ENCODE measurements around the gene CPPED1. TPM values are rescaled to one million over a fixed set of nuclear protein-coding genes. Genes with fewer than 3 reads are reported as not detected.

Gene CPPED1
- total RNA-seq, 1 donor from 2014 or later = 20.1 TPM

DNA sequence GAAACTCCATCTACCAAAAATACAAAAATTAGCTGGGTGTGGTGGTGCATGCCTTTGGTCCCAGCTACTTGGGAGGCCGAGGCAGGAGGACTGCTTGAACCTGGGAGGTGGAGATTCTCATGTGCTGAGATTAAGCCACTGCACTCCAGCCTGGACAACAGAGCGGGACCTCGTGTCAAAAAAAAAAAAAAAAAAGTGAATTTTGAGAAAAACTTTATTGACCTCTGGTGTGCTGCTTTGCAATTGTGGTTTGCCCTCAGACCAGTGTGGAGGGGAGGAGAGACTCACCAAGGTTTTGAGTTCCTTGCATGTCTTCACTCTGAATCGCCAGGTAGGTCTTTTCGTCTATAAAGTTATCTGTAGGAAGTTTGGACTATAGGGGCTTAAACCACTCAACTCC lies 145.2 kb downstream of the CPPED1 start:
- no peaks in the 10 kb centered on the region for H3K36me3 ChIP-seq
- no peaks in the 10 kb centered on the region for H3K4me1 ChIP-seq
- no peak overlapping the region for H3K27ac ChIP-seq
- no peak for DNase-seq
- no peaks in the 10 kb centered on the region for H3K9me3 ChIP-seq
- H3K4me3 ChIP-seq = no peak overlapping the region
- intact Hi-C loops (cut with DNase I) = no loop called here
- TF ChIP-seq, protein P1, sequence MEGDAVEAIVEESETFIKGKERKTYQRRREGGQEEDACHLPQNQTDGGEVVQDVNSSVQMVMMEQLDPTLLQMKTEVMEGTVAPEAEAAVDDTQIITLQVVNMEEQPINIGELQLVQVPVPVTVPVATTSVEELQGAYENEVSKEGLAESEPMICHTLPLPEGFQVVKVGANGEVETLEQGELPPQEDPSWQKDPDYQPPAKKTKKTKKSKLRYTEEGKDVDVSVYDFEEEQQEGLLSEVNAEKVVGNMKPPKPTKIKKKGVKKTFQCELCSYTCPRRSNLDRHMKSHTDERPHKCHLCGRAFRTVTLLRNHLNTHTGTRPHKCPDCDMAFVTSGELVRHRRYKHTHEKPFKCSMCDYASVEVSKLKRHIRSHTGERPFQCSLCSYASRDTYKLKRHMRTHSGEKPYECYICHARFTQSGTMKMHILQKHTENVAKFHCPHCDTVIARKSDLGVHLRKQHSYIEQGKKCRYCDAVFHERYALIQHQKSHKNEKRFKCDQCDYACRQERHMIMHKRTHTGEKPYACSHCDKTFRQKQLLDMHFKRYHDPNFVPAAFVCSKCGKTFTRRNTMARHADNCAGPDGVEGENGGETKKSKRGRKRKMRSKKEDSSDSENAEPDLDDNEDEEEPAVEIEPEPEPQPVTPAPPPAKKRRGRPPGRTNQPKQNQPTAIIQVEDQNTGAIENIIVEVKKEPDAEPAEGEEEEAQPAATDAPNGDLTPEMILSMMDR (IDR thresholded peaks at IDR 0.05) = no peak
- ATAC-seq = no peak
- H3K27me3 ChIP-seq = no peaks in the 10 kb centered on the region

DNA sequence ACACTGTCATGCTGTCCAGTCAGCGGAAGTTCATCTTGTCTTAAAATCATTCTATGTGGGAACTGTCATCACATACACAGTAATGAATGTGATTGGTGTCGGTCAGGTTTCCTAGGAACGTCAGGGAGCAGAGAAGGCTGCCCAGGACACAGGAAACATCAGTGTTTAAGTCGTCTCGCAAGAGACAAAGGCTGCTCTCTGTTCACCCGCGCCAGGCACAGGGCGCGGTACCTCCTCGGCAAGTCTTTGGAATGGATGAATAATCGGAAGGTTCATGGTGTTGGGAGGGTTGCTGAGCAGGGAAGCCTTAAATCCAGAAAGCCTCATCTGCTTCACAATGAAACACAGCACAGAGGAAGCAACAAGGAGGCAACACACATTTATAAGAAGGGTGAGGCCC lies 148.2 kb downstream of the CPPED1 start:
- Histone ChIP-seq H3K4me3 (no peak overlapping the region), H3K27ac (no peak overlapping the region), H3K27me3 (no peaks in the 10 kb centered on the region), H3K9me3 (no peaks in the 10 kb centered on the region), H3K4me1 (no peaks in the 10 kb centered on the region), H3K36me3 (no peaks in the 10 kb centered on the region)
- intact Hi-C loops (cut with DNase I) = no loop called here
- TF ChIP-seq, protein P1 (IDR thresholded peaks at IDR 0.05) = no peak
- DNase-seq (no peak), ATAC-seq (no peak)

DNA sequence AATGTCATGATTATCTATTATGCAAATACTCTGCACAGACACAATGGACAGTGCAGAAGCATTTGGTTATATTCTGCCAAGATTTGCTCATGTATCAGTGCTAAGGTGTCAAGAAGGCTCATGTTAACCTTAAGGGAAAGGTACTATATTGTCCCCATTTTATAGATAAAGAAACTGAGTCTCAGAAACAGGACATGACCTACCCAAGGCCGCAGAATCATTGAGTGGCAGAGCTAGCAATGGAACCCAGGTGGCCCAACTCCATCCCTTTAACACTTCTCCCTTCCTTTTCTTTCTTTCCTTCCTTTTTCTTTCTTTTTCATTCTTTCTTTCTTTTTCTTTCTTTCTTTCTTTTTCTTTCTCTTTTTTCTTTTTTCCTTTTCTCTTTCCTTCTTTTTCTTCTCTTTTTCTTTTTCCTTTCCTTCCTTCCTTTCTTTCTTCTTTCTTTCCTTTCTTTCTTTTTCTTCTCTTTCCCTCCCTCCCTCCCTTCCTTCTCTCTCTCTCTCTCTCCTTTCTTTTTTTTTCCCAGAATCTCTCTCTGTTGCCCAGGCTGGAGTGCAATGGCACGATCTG lies 149.8 kb downstream of the CPPED1 start:
- Histone ChIP-seq H3K4me1 (no peaks in the 10 kb centered on the region), H3K36me3 (no peaks in the 10 kb centered on the region), H3K27ac (no peak overlapping the region), H3K27me3 (no peaks in the 10 kb centered on the region), H3K9me3 (no peaks in the 10 kb centered on the region), H3K4me3 (no peak overlapping the region)
- DNase-seq = no peak
- intact Hi-C loops (cut with DNase I) = no loop called here
- TF ChIP-seq, protein P1 (IDR thresholded peaks at IDR 0.05) = no peak
- ATAC-seq = no peak

DNA sequence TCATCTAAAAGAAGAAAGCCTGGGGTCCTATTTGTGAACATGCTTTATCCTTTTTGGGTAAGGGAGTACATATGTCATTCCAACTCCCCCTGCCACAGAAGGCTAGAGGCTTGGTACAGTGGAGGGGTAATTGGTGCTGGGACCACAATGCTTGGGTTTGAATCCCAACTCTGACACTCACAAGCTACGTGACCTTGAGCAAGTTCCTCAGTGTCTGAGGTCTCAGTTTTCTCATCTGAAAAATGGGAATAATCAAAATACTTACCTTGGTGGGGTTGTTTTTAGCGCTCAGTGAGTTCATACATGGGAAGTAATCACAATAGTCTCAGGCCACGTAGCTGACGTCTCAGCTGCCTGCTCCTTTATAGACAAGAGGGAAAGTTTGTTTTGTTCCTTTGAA lies 150.8 kb downstream of the CPPED1 start:
- H3K4me1 ChIP-seq = no peaks in the 10 kb centered on the region
- H3K27ac ChIP-seq = no peak overlapping the region
- intact Hi-C loops (cut with DNase I) = no loop called here
- no peaks in the 10 kb centered on the region for H3K36me3 ChIP-seq
- H3K27me3 ChIP-seq = no peaks in the 10 kb centered on the region
- DNase-seq = no peak
- no peak for ATAC-seq
- no peaks in the 10 kb centered on the region for H3K9me3 ChIP-seq
- TF ChIP-seq, protein P1 (IDR thresholded peaks at IDR 0.05) = no peak
- H3K4me3 ChIP-seq = no peak overlapping the region

DNA sequence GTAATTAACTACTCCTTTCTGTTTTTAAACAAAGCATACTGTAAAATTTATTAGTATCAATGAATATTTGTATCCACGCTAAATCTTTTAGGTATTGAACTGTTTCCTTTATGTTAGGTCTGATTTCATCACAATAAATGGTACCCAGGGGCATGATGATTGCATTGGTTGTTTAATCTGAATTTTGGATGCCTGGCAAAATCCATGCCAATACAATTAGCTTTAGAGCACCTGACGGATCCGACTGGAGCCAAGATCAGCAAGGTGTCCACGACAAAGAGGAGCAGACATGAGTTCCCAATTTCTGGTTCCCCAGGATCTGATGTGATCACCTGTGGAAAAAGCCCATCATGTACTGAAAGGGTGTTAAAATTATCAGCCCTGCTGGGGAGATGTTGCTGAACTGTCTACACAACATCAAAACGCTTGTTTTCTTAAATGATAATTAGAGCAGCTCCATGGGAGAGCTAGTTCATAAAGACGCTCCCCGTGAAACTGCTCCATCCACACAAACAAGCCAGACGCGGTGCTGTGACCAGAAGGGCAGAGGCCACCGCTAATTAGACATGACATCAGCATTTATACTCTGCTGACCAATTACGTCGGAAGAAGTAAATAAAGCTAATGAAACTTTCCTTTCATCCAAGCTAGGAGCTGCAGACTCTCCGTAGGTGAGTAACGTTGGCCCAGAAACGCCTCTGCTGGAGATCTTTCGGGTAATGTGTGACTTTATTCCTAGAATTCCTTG lies 151.7 kb downstream of the CPPED1 start:
- ATAC-seq = no peak
- TF ChIP-seq, protein P1 (IDR thresholded peaks at IDR 0.05) = no peak

More for the DNA sequence above, 151.7 kb downstream of the CPPED1 start:
- intact Hi-C loops (cut with DNase I) = no loop called here
- no peak for DNase-seq
- Histone ChIP-seq H3K36me3 (no peaks in the 10 kb centered on the region), H3K27ac (no peak overlapping the region), H3K4me3 (no peak overlapping the region), H3K9me3 (no peaks in the 10 kb centered on the region), H3K27me3 (no peaks in the 10 kb centered on the region), H3K4me1 (no peaks in the 10 kb centered on the region)
